Mesenchymal stem cell (in vitro differentiated cells and primary cell): ENCODE results near the gene GALNT12.

Experiments used
- DNase-seq: peaks from one replicate; pipeline ENCODE4 v3.0.0-alpha.2; 2013
- H2AFZ ChIP-seq: one replicate; pipeline ENCODE4 v1.6.1; 2013; ENCODE audit warnings: low read depth, mild to moderate bottlenecking, control low read depth, inconsistent platforms, low read length, moderate library complexity
- H2AK5ac ChIP-seq: 2 replicates; pipeline ENCODE4 v1.6.1; 2013; ENCODE audit warnings: low read length, moderate library complexity, mild to moderate bottlenecking, inconsistent platforms; ENCODE audit not compliant: severe bottlenecking
- H2BK120ac ChIP-seq: one replicate; pipeline ENCODE4 v1.6.1; 2013; ENCODE audit warnings: low read depth, mild to moderate bottlenecking, inconsistent platforms, low read length, moderate library complexity
- H2BK12ac ChIP-seq, 2 experiments: one replicate each; pipeline ENCODE4 v1.6.1; 2013; ENCODE audit warnings: inconsistent platforms in 2 of 2, low read length in 2 of 2, mild to moderate bottlenecking in 2 of 2, moderate library complexity in 2 of 2, control low read depth in 1 of 2
- H2BK15ac ChIP-seq: one replicate; pipeline ENCODE4 v1.6.1; 2013; ENCODE audit warnings: mild to moderate bottlenecking, low read depth, inconsistent platforms; ENCODE audit not compliant: poor library complexity, severe bottlenecking
- H2BK5ac ChIP-seq: 2 replicates; pipeline ENCODE4 v1.6.1; 2013; ENCODE audit warnings: low read depth, mild to moderate bottlenecking, low read length, control low read depth, inconsistent platforms; ENCODE audit not compliant: poor library complexity, severe bottlenecking
- H3K14ac ChIP-seq, 2 experiments: one replicate each; pipeline ENCODE4 v1.6.1; 2013; ENCODE audit warnings: inconsistent platforms in 2 of 2, low read length in 2 of 2, control low read depth in 1 of 2, mild to moderate bottlenecking in 1 of 2, moderate library complexity in 1 of 2
- H3K18ac ChIP-seq, 2 experiments: one replicate each; pipeline ENCODE4 v1.6.1; 2013; ENCODE audit warnings: inconsistent platforms in 2 of 2, low read length in 2 of 2, control low read depth in 1 of 2, low read depth in 1 of 2, mild to moderate bottlenecking in 1 of 2
- H3K23ac ChIP-seq, 2 experiments: one replicate each; pipeline ENCODE4 v1.6.1; 2013; ENCODE audit warnings: inconsistent platforms in 2 of 2, low read length in 2 of 2, mild to moderate bottlenecking in 2 of 2, moderate library complexity in 2 of 2, control low read depth in 1 of 2
- H3K27ac ChIP-seq: 2 replicates; pipeline ENCODE4 v1.5.1; 2013; ENCODE audit warnings: mild to moderate bottlenecking, moderate library complexity, low read length, control low read depth, inconsistent platforms; ENCODE audit not compliant: poor library complexity, severe bottlenecking
- H3K27me3 ChIP-seq, 2 experiments: 2 replicates each; pipeline versions ENCODE4 v1.6.1 to v1.7.0; 2013; ENCODE audit warnings: low read length in 2 of 2, mild to moderate bottlenecking in 2 of 2, moderate library complexity in 2 of 2, control low read depth in 1 of 2, inconsistent platforms in 1 of 2; ENCODE audit not compliant: control insufficient read depth in 1 of 2, insufficient read depth in 1 of 2
- H3K36me3 ChIP-seq, 2 experiments: 2 replicates each; pipeline versions ENCODE4 v1.6.1 to v1.7.0; 2013; ENCODE audit warnings: low read length in 2 of 2, control low read depth in 1 of 2, inconsistent platforms in 1 of 2, low read depth in 1 of 2, mild to moderate bottlenecking in 1 of 2; ENCODE audit not compliant: insufficient read depth in 2 of 2, control insufficient read depth in 1 of 2
- H3K4ac ChIP-seq, 2 experiments: one replicate each; pipeline ENCODE4 v1.6.1; 2013; ENCODE audit warnings: inconsistent platforms in 2 of 2, low read length in 2 of 2, mild to moderate bottlenecking in 2 of 2, moderate library complexity in 2 of 2, control low read depth in 1 of 2, low read depth in 1 of 2
- H3K4me1 ChIP-seq: 2 replicates; pipeline ENCODE4 v1.6.1; 2013; ENCODE audit warnings: low read depth, low read length, control low read depth; ENCODE audit not compliant: control insufficient read depth, insufficient read depth
- H3K4me2 ChIP-seq: 2 replicates; pipeline ENCODE4 v1.6.1; 2013; ENCODE audit warnings: low read length, mild to moderate bottlenecking, inconsistent platforms; ENCODE audit not compliant: poor library complexity, severe bottlenecking
- H3K4me3 ChIP-seq, 2 experiments: 2 replicates each; pipeline versions ENCODE4 v1.5.1 to v1.7.0; 2013; ENCODE audit warnings: low read length in 2 of 2, mild to moderate bottlenecking in 2 of 2, control low read depth in 1 of 2, low read depth in 1 of 2; ENCODE audit not compliant: insufficient read depth in 1 of 2
- H3K79me1 ChIP-seq: replicated peaks from 2 replicates; pipeline ENCODE4 v1.6.1; 2013; ENCODE audit warnings: mild to moderate bottlenecking, control low read depth, low read length, inconsistent platforms; ENCODE audit not compliant: poor library complexity, severe bottlenecking
- H3K9ac ChIP-seq: 2 replicates; pipeline ENCODE4 v1.7.0; 2013; ENCODE audit warnings: mild to moderate bottlenecking, low read length, moderate library complexity
- H3K9me3 ChIP-seq: 2 replicates; pipeline ENCODE4 v1.7.0; 2013; ENCODE audit warnings: mild to moderate bottlenecking, low read length; ENCODE audit not compliant: control insufficient read depth
- H4K8ac ChIP-seq: one replicate; pipeline ENCODE4 v1.6.1; 2013; ENCODE audit warnings: inconsistent platforms, mild to moderate bottlenecking, low read length, moderate library complexity
- H4K91ac ChIP-seq: one replicate; pipeline ENCODE4 v1.6.1; 2013; ENCODE audit warnings: mild to moderate bottlenecking, low read length, inconsistent platforms
- WGBS: methylation state at CpG from one replicate; pipeline ENCODE4 v1.1.7; 2013; ENCODE audit warnings: mixed read lengths; 5-methylcytosine and 5-hydroxymethylcytosine counted together

Gene GALNT12

GRCh38 chr9:98815391-98815951 is 8.0 kb downstream of the GALNT12 start:
- no peak overlapping the region for H3K4me3 ChIP-seq
- no peak overlapping the region for H2AFZ ChIP-seq
- no peak overlapping the region for H4K8ac ChIP-seq
- H2BK12ac ChIP-seq, result no peak overlapping the region
- H3K4me1 ChIP-seq, result no peaks in the 10 kb centered on the region
- no peaks in the 10 kb centered on the region for H3K27me3 ChIP-seq
- H4K91ac ChIP-seq, result no peak overlapping the region
- H2BK15ac ChIP-seq, result no peak overlapping the region
- H3K23ac ChIP-seq, result no peak overlapping the region
- H3K79me1 ChIP-seq, result no peaks in the 10 kb centered on the region
- H3K18ac ChIP-seq, result no peak overlapping the region
- H3K9ac ChIP-seq, result no peak overlapping the region
- no peak overlapping the region for H3K14ac ChIP-seq
- H3K27ac ChIP-seq, result no peak overlapping the region
- no peak for DNase-seq
- H3K9me3 ChIP-seq, result peaks cover 6% of the 10 kb centered on the region
- 100% methylated on average over 1 of the region's 6 CpGs for WGBS
- no peak overlapping the region for H2AK5ac ChIP-seq
- no peak overlapping the region for H2BK120ac ChIP-seq
- no peak overlapping the region for H2BK5ac ChIP-seq
- H3K4ac ChIP-seq, result no peak overlapping the region
- H3K4me2 ChIP-seq, result no peak overlapping the region
- peaks cover 0 to 18% of the 10 kb centered on the region in 2 experiments for H3K36me3 ChIP-seq

GRCh38 chr9:98818764-98819163 is 11.3 kb downstream of the GALNT12 start:
- Histone ChIP-seq H3K9ac (no peak overlapping the region), H2BK12ac (no peak overlapping the region), H3K4me2 (no peak overlapping the region), H3K36me3 (peaks cover 0 to 22% of the 10 kb centered on the region in 2 experiments), H3K9me3 (peaks cover 6% of the 10 kb centered on the region), H3K4me3 (no peak overlapping the region), H2BK120ac (no peak overlapping the region), H4K8ac (no peak overlapping the region), H3K79me1 (no peaks in the 10 kb centered on the region), H3K23ac (no peak overlapping the region), H2AK5ac (no peak overlapping the region), H3K14ac (no peak overlapping the region), H3K4ac (no peak overlapping the region), H4K91ac (no peak overlapping the region), H3K18ac (no peak overlapping the region), H3K27me3 (no peaks in the 10 kb centered on the region), H2BK5ac (no peak overlapping the region), H3K27ac (no peak overlapping the region), H2AFZ (no peak overlapping the region), H3K4me1 (no peaks in the 10 kb centered on the region), H2BK15ac (no peak overlapping the region)
- WGBS, result 83% methylated on average over 2 of the region's 2 CpGs
- DNase-seq, result no peak

- H3K23ac ChIP-seq, result no peak overlapping the region
- no peak overlapping the region for H2BK15ac ChIP-seq
- no peak overlapping the region for H2BK5ac ChIP-seq
- H3K4me3 ChIP-seq, result no peak overlapping the region
- peaks cover 9% of the 10 kb centered on the region for H3K9me3 ChIP-seq
- H3K14ac ChIP-seq, result no peak overlapping the region
- H3K18ac ChIP-seq, result no peak overlapping the region
- H2BK120ac ChIP-seq, result no peak overlapping the region
- H3K9ac ChIP-seq, result no peak overlapping the region
- H3K36me3 ChIP-seq, result peaks cover 0 to 27% of the 10 kb centered on the region in 2 experiments
- WGBS, result 82% methylated on average over 3 of the region's 3 CpGs
- H2AK5ac ChIP-seq, result no peak overlapping the region
- H3K79me1 ChIP-seq, result no peaks in the 10 kb centered on the region
- no peak overlapping the region for H2BK12ac ChIP-seq
- H3K4ac ChIP-seq, result no peak overlapping the region
- no peak overlapping the region for H2AFZ ChIP-seq
- no peak overlapping the region for H4K91ac ChIP-seq
- no peaks in the 10 kb centered on the region for H3K4me1 ChIP-seq
- no peak for DNase-seq
- H3K27ac ChIP-seq, result no peak overlapping the region
- H3K27me3 ChIP-seq, result no peaks in the 10 kb centered on the region
- H3K4me2 ChIP-seq, result no peak overlapping the region
- no peak overlapping the region for H4K8ac ChIP-seq
These were observed 11.8 kb downstream of the GALNT12 start for GRCh38 chr9:98819231-98819630.

GRCh38 chr9:98821831-98822230 is 14.4 kb downstream of the GALNT12 start:
- H3K36me3 ChIP-seq, result peaks cover 0 to 49% of the 10 kb centered on the region in 2 experiments
- H2AK5ac ChIP-seq, result no peak overlapping the region
- H3K4me2 ChIP-seq, result no peak overlapping the region
- no peak overlapping the region for H3K14ac ChIP-seq
- H3K79me1 ChIP-seq, result no peaks in the 10 kb centered on the region
- H3K23ac ChIP-seq, result no peak overlapping the region
- DNase-seq, result no peak
- H3K27me3 ChIP-seq, result no peaks in the 10 kb centered on the region
- H4K91ac ChIP-seq, result no peak overlapping the region
- H4K8ac ChIP-seq, result no peak overlapping the region
- no peak overlapping the region for H3K4me3 ChIP-seq
- no peak overlapping the region for H3K4ac ChIP-seq
- H2BK5ac ChIP-seq, result no peak overlapping the region
- H2BK120ac ChIP-seq, result no peak overlapping the region
- WGBS, result 46% methylated on average over 2 of the region's 2 CpGs
- no peak overlapping the region for H3K27ac ChIP-seq
- H3K18ac ChIP-seq, result no peak overlapping the region
- H2BK12ac ChIP-seq, result no peak overlapping the region
- H3K9me3 ChIP-seq, result peaks cover 11% of the 10 kb centered on the region
- no peak overlapping the region for H2AFZ ChIP-seq
- H2BK15ac ChIP-seq, result no peak overlapping the region
- H3K9ac ChIP-seq, result no peak overlapping the region
- no peaks in the 10 kb centered on the region for H3K4me1 ChIP-seq
